Lower leg skin (tissue), 3 donors: ENCODE measurements around the gene DTNBP1.

ENCODE experiments used
- POLR2A ChIP-seq, 2 donors: fragments of 450-650 bp; IDR thresholded peaks; one replicate each; pipeline ENCODE4 v1.6.1; 2016 to 2017; ENCODE audit warnings: antibody characterized with exemption in 2 of 2, mild to moderate bottlenecking in 1 of 2, moderate library complexity in 1 of 2
- TF ChIP-seq, protein P1 (sequence below), 3 donors: fragments of 450-650 bp; IDR thresholded peaks; one replicate each; pipeline ENCODE4 v1.5.1; 2016; ENCODE audit warnings: antibody characterized with exemption in 3 of 3, mild to moderate bottlenecking in 3 of 3, moderate library complexity in 2 of 3

DNA sequence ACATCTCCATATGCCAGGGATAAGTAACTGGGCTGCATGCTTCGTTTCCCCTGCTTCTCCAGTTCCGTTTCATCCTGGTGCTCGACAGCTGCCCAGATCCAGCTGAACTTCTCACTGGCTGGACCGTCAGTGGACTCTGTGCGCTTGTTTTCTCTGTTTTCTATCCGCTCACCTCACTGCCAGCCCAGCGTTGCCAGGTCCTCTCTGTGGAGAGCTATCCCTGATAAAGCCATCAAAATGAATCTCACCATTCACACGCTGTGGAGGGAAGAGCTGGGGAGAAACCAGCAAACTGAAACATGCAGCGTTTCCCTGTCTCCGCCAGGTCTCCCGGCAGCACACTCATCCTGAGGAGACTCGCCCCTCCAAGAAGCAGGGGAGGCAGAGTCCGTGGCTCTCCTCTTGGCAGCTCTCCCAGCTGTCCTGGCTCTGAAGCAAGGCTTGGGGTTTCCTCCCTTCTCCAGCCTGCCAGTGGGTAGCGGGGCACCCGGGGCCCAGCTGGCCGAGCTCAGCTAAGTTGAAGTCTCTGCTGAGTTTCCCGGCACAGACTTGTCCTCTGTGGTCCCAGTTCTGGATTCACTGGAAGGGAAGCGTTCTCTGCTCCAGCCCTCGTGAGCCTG, 160.9 kb downstream of the DTNBP1 start:
- TF ChIP-seq, protein P1, sequence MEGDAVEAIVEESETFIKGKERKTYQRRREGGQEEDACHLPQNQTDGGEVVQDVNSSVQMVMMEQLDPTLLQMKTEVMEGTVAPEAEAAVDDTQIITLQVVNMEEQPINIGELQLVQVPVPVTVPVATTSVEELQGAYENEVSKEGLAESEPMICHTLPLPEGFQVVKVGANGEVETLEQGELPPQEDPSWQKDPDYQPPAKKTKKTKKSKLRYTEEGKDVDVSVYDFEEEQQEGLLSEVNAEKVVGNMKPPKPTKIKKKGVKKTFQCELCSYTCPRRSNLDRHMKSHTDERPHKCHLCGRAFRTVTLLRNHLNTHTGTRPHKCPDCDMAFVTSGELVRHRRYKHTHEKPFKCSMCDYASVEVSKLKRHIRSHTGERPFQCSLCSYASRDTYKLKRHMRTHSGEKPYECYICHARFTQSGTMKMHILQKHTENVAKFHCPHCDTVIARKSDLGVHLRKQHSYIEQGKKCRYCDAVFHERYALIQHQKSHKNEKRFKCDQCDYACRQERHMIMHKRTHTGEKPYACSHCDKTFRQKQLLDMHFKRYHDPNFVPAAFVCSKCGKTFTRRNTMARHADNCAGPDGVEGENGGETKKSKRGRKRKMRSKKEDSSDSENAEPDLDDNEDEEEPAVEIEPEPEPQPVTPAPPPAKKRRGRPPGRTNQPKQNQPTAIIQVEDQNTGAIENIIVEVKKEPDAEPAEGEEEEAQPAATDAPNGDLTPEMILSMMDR (IDR thresholded peaks at IDR 0.05) = no peak
- TF ChIP-seq POLR2A (IDR thresholded peaks at IDR 0.05) = no peak
